Endothelial cell (in vitro differentiated cells): ENCODE data around the gene IFT80. TPM values are rescaled to one million over a fixed set of nuclear protein-coding genes. Genes with fewer than 3 reads are reported as not detected.

Experiments used
- DNase-seq: peaks from one replicate; pipeline ENCODE4 v3.0.0; 2021; ENCODE audit warnings: low spot score
- H3K27ac Mint-ChIP-seq: one replicate; pipeline ENCODE4 v1.8.0; 2021; ENCODE audit warnings: mixed read lengths, inconsistent platforms; ENCODE audit not compliant: unreplicated experiment
- H3K27me3 Mint-ChIP-seq: one replicate; pipeline ENCODE4 v1.8.0; 2021; ENCODE audit warnings: mild to moderate bottlenecking, moderate library complexity, mixed read lengths, inconsistent platforms; ENCODE audit not compliant: unreplicated experiment
- H3K36me3 Mint-ChIP-seq: one replicate; pipeline ENCODE4 v1.8.0; 2021; ENCODE audit warnings: mild to moderate bottlenecking, low read depth, mixed read lengths, inconsistent platforms; ENCODE audit not compliant: unreplicated experiment
- H3K4me1 Mint-ChIP-seq: one replicate; pipeline ENCODE4 v1.8.0; 2021; ENCODE audit warnings: mild to moderate bottlenecking, mixed read lengths, inconsistent platforms; ENCODE audit not compliant: unreplicated experiment
- H3K4me3 Mint-ChIP-seq: one replicate; pipeline ENCODE4 v1.8.0; 2021; ENCODE audit warnings: mild to moderate bottlenecking, mixed read lengths, inconsistent platforms; ENCODE audit not compliant: unreplicated experiment
- H3K9me3 Mint-ChIP-seq: one replicate; pipeline ENCODE4 v1.8.0; 2021; ENCODE audit warnings: mixed read lengths, inconsistent platforms; ENCODE audit not compliant: unreplicated experiment
- CTCF ChIP-seq: fragments of 200-600 bp; sonication (generic); IDR thresholded peaks from one replicate; pipeline ENCODE4 v1.5.0; 2021; ENCODE audit warnings: antibody characterized with exemption; ENCODE audit not compliant: unreplicated experiment
- total RNA-seq: library from RNA; stranded (reverse); fragmentation: NEBNext Ultra II Directional; extraction: Animal tissue kit (Norgen Biotek cat#: 25700); gene quantifications from one replicate; pipeline ENCODE4 v1.2.1, GENCODE V29; 2021; ENCODE audit not compliant: unreplicated experiment

IFT80 gene
- total RNA-seq, 1 donor from 2014 or later: 33.2 TPM

- no peaks in the 10 kb centered on the region for H3K9me3 Mint-ChIP-seq
- H3K36me3 Mint-ChIP-seq: no peaks in the 10 kb centered on the region
- no peaks in the 10 kb centered on the region for H3K4me1 Mint-ChIP-seq
- H3K27me3 Mint-ChIP-seq: no peaks in the 10 kb centered on the region
- no peak overlapping the region for H3K4me3 Mint-ChIP-seq
- TF ChIP-seq CTCF: no peak
- H3K27ac Mint-ChIP-seq: no peak overlapping the region
- no peak for DNase-seq
These were observed 107.1 kb downstream of the IFT80 start for GRCh38 chr3:160291909-160292299.

GRCh38 chr3:160291290-160291908 is 107.6 kb downstream of the IFT80 start:
- TF ChIP-seq CTCF: no peak
- H3K4me1 Mint-ChIP-seq: no peaks in the 10 kb centered on the region
- H3K27me3 Mint-ChIP-seq: no peaks in the 10 kb centered on the region
- H3K9me3 Mint-ChIP-seq: no peaks in the 10 kb centered on the region
- H3K36me3 Mint-ChIP-seq: no peaks in the 10 kb centered on the region
- no peak overlapping the region for H3K27ac Mint-ChIP-seq
- no peak for DNase-seq
- H3K4me3 Mint-ChIP-seq: no peak overlapping the region

- DNase-seq: no peak
- Mint-ChIP-seq H3K4me1 (no peaks in the 10 kb centered on the region), H3K9me3 (no peaks in the 10 kb centered on the region), H3K27ac (no peak overlapping the region), H3K4me3 (no peak overlapping the region), H3K27me3 (no peaks in the 10 kb centered on the region), H3K36me3 (no peaks in the 10 kb centered on the region)
- no peak for TF ChIP-seq CTCF
These were observed 111.4 kb downstream of the IFT80 start for GRCh38 chr3:160287666-160288065.

- TF ChIP-seq CTCF: no peak
- DNase-seq: no peak
- Mint-ChIP-seq H3K27me3 (no peaks in the 10 kb centered on the region), H3K4me1 (no peaks in the 10 kb centered on the region), H3K4me3 (no peak overlapping the region), H3K36me3 (no peaks in the 10 kb centered on the region), H3K27ac (no peak overlapping the region), H3K9me3 (no peaks in the 10 kb centered on the region)
These were observed 112.8 kb downstream of the IFT80 start for GRCh38 chr3:160286231-160286630.

GRCh38 chr3:160280836-160281235 is 118.2 kb downstream of the IFT80 start:
- no peak overlapping the region for H3K27ac Mint-ChIP-seq
- H3K4me1 Mint-ChIP-seq: no peaks in the 10 kb centered on the region
- no peak overlapping the region for H3K4me3 Mint-ChIP-seq
- no peaks in the 10 kb centered on the region for H3K27me3 Mint-ChIP-seq
- no peak for DNase-seq
- no peak for TF ChIP-seq CTCF
- H3K9me3 Mint-ChIP-seq: no peaks in the 10 kb centered on the region
- H3K36me3 Mint-ChIP-seq: no peaks in the 10 kb centered on the region
